Liver (tissue), 3 donors: ENCODE results near the gene ZSWIM7.

ENCODE experiments used
- EGR1 ChIP-seq, 2 donors: IDR thresholded peaks; 2 replicates each; pipeline ENCODE4 v1.6.1; 2016 to 2018; ENCODE audit warnings: antibody characterized with exemption in 2 of 2, low read depth in 2 of 2
- FOXA1 ChIP-seq: IDR thresholded peaks from 2 replicates; pipeline ENCODE4 v1.6.1; 2016; ENCODE audit warnings: antibody characterized with exemption
- FOXA2 ChIP-seq: IDR thresholded peaks from 2 replicates; pipeline ENCODE4 v1.6.1; 2016; ENCODE audit warnings: antibody characterized with exemption
- GABPA ChIP-seq, 2 donors: IDR thresholded peaks in 1 of 2; conservative IDR thresholded peaks in 1 of 2; 2 replicates each; pipeline ENCODE4 v1.6.1; 2016; ENCODE audit warnings: antibody characterized with exemption in 2 of 2, mild to moderate bottlenecking in 1 of 2, moderate library complexity in 1 of 2
- HNF4G ChIP-seq: IDR thresholded peaks from 2 replicates; pipeline ENCODE4 v1.6.1; 2016; ENCODE audit warnings: antibody characterized with exemption
- JUND ChIP-seq, 2 donors: IDR thresholded peaks; 2 replicates each; pipeline ENCODE4 v1.6.1; 2016; ENCODE audit warnings: antibody characterized with exemption in 2 of 2
- RAD21 ChIP-seq, 2 donors: IDR thresholded peaks; 2 replicates each; pipeline ENCODE4 v1.6.1; 2016; ENCODE audit warnings: antibody characterized with exemption in 2 of 2, mild to moderate bottlenecking in 2 of 2
- TAF1 ChIP-seq: conservative IDR thresholded peaks from 2 replicates; pipeline ENCODE4 v1.6.1; 2016; ENCODE audit warnings: antibody characterized with exemption, mild to moderate bottlenecking
- YY1 ChIP-seq: IDR thresholded peaks from 2 replicates; pipeline ENCODE4 v1.6.1; 2016; ENCODE audit warnings: antibody characterized with exemption, mild to moderate bottlenecking
- TF ChIP-seq, protein P1 (sequence below): IDR thresholded peaks from 2 replicates; pipeline ENCODE4 v1.6.1; 2016; ENCODE audit warnings: antibody characterized with exemption
- TF ChIP-seq, protein P2 (sequence below): fragments of 150-350 bp; IDR thresholded peaks from 2 replicates; pipeline ENCODE4 v1.5.1; 2017; ENCODE audit warnings: improper control_type of control experiment, low read depth, low read length; ENCODE audit not compliant: missing input control
- TF ChIP-seq, protein P3 (sequence below): IDR thresholded peaks from 2 replicates; pipeline ENCODE4 v1.6.1; 2016; ENCODE audit warnings: antibody characterized with exemption, mild to moderate bottlenecking
- donor health status: healthy.
- donor health status: healthy.

DNA sequence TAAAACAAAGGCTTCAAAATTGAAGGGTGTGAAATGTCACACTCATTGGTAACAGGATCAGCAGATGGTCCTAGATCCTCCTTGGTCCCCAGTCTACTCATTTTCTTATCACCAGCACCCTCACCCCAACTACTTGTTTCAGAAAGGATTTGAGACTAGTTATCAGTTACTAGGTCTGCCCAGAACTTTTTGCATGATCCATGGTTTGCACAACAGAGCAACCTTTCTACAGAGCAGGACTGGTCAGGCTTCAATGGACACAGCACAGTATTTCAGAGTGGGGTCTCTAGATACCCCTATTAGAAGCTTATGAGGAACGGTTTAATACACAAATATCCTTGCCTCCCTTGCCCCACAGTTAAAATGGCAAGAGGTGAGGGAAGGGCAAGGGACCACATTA, 25.7 kb upstream of the ZSWIM7 start:
- TF ChIP-seq TAF1 (no peak), GABPA (IDR thresholded peaks at IDR 0.05 in 1 of 2, conservative IDR thresholded peaks at IDR 0.05 in 1 of 2) (no peak), RAD21 (IDR thresholded peaks at IDR 0.05) (no peak), EGR1 (IDR thresholded peaks at IDR 0.05; ENCODE audit: low read depth in 2 of 2) (no peak), FOXA1 (no peak), FOXA2 (no peak), JUND (IDR thresholded peaks at IDR 0.05) (no peak), HNF4G (no peak), YY1 (no peak)
- TF ChIP-seq, protein P1, sequence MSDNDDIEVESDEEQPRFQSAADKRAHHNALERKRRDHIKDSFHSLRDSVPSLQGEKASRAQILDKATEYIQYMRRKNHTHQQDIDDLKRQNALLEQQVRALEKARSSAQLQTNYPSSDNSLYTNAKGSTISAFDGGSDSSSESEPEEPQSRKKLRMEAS: no peak
- TF ChIP-seq, protein P2, sequence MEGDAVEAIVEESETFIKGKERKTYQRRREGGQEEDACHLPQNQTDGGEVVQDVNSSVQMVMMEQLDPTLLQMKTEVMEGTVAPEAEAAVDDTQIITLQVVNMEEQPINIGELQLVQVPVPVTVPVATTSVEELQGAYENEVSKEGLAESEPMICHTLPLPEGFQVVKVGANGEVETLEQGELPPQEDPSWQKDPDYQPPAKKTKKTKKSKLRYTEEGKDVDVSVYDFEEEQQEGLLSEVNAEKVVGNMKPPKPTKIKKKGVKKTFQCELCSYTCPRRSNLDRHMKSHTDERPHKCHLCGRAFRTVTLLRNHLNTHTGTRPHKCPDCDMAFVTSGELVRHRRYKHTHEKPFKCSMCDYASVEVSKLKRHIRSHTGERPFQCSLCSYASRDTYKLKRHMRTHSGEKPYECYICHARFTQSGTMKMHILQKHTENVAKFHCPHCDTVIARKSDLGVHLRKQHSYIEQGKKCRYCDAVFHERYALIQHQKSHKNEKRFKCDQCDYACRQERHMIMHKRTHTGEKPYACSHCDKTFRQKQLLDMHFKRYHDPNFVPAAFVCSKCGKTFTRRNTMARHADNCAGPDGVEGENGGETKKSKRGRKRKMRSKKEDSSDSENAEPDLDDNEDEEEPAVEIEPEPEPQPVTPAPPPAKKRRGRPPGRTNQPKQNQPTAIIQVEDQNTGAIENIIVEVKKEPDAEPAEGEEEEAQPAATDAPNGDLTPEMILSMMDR: no peak
- TF ChIP-seq, protein P3, sequence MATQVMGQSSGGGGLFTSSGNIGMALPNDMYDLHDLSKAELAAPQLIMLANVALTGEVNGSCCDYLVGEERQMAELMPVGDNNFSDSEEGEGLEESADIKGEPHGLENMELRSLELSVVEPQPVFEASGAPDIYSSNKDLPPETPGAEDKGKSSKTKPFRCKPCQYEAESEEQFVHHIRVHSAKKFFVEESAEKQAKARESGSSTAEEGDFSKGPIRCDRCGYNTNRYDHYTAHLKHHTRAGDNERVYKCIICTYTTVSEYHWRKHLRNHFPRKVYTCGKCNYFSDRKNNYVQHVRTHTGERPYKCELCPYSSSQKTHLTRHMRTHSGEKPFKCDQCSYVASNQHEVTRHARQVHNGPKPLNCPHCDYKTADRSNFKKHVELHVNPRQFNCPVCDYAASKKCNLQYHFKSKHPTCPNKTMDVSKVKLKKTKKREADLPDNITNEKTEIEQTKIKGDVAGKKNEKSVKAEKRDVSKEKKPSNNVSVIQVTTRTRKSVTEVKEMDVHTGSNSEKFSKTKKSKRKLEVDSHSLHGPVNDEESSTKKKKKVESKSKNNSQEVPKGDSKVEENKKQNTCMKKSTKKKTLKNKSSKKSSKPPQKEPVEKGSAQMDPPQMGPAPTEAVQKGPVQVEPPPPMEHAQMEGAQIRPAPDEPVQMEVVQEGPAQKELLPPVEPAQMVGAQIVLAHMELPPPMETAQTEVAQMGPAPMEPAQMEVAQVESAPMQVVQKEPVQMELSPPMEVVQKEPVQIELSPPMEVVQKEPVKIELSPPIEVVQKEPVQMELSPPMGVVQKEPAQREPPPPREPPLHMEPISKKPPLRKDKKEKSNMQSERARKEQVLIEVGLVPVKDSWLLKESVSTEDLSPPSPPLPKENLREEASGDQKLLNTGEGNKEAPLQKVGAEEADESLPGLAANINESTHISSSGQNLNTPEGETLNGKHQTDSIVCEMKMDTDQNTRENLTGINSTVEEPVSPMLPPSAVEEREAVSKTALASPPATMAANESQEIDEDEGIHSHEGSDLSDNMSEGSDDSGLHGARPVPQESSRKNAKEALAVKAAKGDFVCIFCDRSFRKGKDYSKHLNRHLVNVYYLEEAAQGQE: no peak
